Measurements from ENCODE around the gene GMDS.

Gene GMDS

GRCh38 chr6:2111162-2111677 lies 134.2 kb downstream of the GMDS start:
- no peak for TF ChIP-seq CTCF (IDR thresholded peaks at IDR 0.05; ENCODE audit: low read depth, low read length)
- TF ChIP-seq EZH2phosphoT487 (IDR thresholded peaks at IDR 0.05; ENCODE audit: low read depth): no peak
- Histone ChIP-seq H3K4me1 (ENCODE audit: low read length) (peaks cover 10% of the 10 kb centered on the region), H3K27me3 (ENCODE audit: low read depth, low read length) (no peaks in the 10 kb centered on the region), H3K36me3 (replicated peaks; ENCODE audit: low read depth, low read length) (no peaks in the 10 kb centered on the region), H3K4me3 (ENCODE audit: low read length) (no peak overlapping the region), H3K4me2 (ENCODE audit: low read length) (peak overlapping the region; percentile 28), H2AFZ (ENCODE audit: low read depth, low read length) (no peak overlapping the region), H4K20me1 (ENCODE audit: insufficient read depth, low read length) (no peaks in the 10 kb centered on the region), H3K9me3 (ENCODE audit: insufficient read depth, low read length) (no peaks in the 10 kb centered on the region), H3K9ac (ENCODE audit: low read length) (no peak overlapping the region), H3K79me2 (ENCODE audit: low read length) (no peaks in the 10 kb centered on the region), H3K27ac (ENCODE audit: low read length) (no peak overlapping the region)

- Histone ChIP-seq H3K27ac (ENCODE audit: low read length) (no peak overlapping the region), H3K9ac (ENCODE audit: low read length) (no peak overlapping the region), H3K9me3 (ENCODE audit: insufficient read depth, low read length) (no peaks in the 10 kb centered on the region), H3K4me1 (ENCODE audit: low read length) (peaks cover 10% of the 10 kb centered on the region), H3K36me3 (replicated peaks; ENCODE audit: low read depth, low read length) (no peaks in the 10 kb centered on the region), H3K27me3 (ENCODE audit: low read depth, low read length) (no peaks in the 10 kb centered on the region), H3K79me2 (ENCODE audit: low read length) (no peaks in the 10 kb centered on the region), H3K4me2 (ENCODE audit: low read length) (peak overlapping the region; percentile 28), H4K20me1 (ENCODE audit: insufficient read depth, low read length) (no peaks in the 10 kb centered on the region), H3K4me3 (ENCODE audit: low read length) (no peak overlapping the region), H2AFZ (ENCODE audit: low read depth, low read length) (no peak overlapping the region)
- TF ChIP-seq CTCF (IDR thresholded peaks at IDR 0.05; ENCODE audit: low read depth, low read length) (no peak), EZH2phosphoT487 (IDR thresholded peaks at IDR 0.05; ENCODE audit: low read depth) (no peak)
These were observed 134.9 kb downstream of the GMDS start for GRCh38 chr6:2110504-2110903.

GRCh38 chr6:2109796-2110195 lies 135.6 kb downstream of the GMDS start:
- no peak for TF ChIP-seq CTCF (IDR thresholded peaks at IDR 0.05; ENCODE audit: low read depth, low read length)
- TF ChIP-seq EZH2phosphoT487 (IDR thresholded peaks at IDR 0.05; ENCODE audit: low read depth): no peak
- Histone ChIP-seq H4K20me1 (ENCODE audit: insufficient read depth, low read length) (no peaks in the 10 kb centered on the region), H3K9ac (ENCODE audit: low read length) (no peak overlapping the region), H3K4me1 (ENCODE audit: low read length) (peaks cover 10% of the 10 kb centered on the region), H2AFZ (ENCODE audit: low read depth, low read length) (no peak overlapping the region), H3K36me3 (replicated peaks; ENCODE audit: low read depth, low read length) (no peaks in the 10 kb centered on the region), H3K4me3 (ENCODE audit: low read length) (no peak overlapping the region), H3K27ac (ENCODE audit: low read length) (no peak overlapping the region), H3K9me3 (ENCODE audit: insufficient read depth, low read length) (no peaks in the 10 kb centered on the region), H3K4me2 (ENCODE audit: low read length) (no peak overlapping the region), H3K79me2 (ENCODE audit: low read length) (no peaks in the 10 kb centered on the region), H3K27me3 (ENCODE audit: low read depth, low read length) (no peaks in the 10 kb centered on the region)

DNA sequence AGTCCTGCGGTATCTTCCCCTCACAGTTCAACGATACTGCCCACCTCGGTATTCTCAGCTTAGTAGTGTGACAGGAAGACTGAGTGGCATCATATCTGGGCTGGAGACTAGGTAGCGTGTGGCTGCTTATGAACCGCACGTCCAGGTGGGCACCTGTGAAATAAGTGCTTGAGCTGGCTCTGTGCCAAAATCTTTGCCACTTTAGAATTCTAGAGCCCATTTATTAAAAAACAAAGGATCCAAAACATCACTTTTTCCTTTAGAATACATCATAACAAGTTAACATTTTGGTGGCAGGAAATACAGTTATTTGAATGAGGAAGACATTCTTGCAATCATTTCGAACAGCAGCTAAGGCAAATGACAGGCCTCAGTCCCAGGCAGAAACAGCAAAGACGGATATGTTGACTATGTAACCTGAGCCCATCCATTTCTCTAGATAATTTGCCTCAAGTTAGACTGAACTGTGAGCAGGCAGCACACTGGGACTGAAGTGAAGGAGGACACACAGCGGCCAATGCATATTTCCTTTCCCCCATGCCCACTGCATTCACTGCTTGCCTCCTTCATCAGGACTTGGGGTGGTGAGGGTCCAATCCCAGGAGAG lies 136.6 kb downstream of the GMDS start:
- no peaks in the 10 kb centered on the region for H4K20me1 ChIP-seq (ENCODE audit: insufficient read depth, low read length)
- H3K27ac ChIP-seq (ENCODE audit: low read length): no peak overlapping the region
- no peak for TF ChIP-seq EZH2phosphoT487 (IDR thresholded peaks at IDR 0.05; ENCODE audit: low read depth)
- TF ChIP-seq CTCF (IDR thresholded peaks at IDR 0.05; ENCODE audit: low read depth, low read length): no peak
- no peak overlapping the region for H2AFZ ChIP-seq (ENCODE audit: low read depth, low read length)
- no peak overlapping the region for H3K4me2 ChIP-seq (ENCODE audit: low read length)
- H3K9me3 ChIP-seq (ENCODE audit: insufficient read depth, low read length): no peaks in the 10 kb centered on the region
- H3K79me2 ChIP-seq (ENCODE audit: low read length): no peaks in the 10 kb centered on the region
- peaks cover 14% of the 10 kb centered on the region for H3K4me1 ChIP-seq (ENCODE audit: low read length)
- H3K4me3 ChIP-seq (ENCODE audit: low read length): no peak overlapping the region
- H3K27me3 ChIP-seq (ENCODE audit: low read depth, low read length): no peaks in the 10 kb centered on the region
- no peaks in the 10 kb centered on the region for H3K36me3 ChIP-seq (replicated peaks; ENCODE audit: low read depth, low read length)
- no peak overlapping the region for H3K9ac ChIP-seq (ENCODE audit: low read length)

All from OCI-LY3 (cell line).